ENCODE data around the gene NEAT1.
A peak's percentile ranks its signal among the peaks of the same experiment; 100 is the strongest.
"Not testable (repeated sequence)": the region's sequence is repeated elsewhere in the genome, so short reads cannot be mapped to it uniquely, and the experiment has no call there.

The NEAT1 gene

GRCh38 chr11:65411681-65412070 lies 10.9 kb upstream of the NEAT1 start:
- DNase-seq: no peak

DNA sequence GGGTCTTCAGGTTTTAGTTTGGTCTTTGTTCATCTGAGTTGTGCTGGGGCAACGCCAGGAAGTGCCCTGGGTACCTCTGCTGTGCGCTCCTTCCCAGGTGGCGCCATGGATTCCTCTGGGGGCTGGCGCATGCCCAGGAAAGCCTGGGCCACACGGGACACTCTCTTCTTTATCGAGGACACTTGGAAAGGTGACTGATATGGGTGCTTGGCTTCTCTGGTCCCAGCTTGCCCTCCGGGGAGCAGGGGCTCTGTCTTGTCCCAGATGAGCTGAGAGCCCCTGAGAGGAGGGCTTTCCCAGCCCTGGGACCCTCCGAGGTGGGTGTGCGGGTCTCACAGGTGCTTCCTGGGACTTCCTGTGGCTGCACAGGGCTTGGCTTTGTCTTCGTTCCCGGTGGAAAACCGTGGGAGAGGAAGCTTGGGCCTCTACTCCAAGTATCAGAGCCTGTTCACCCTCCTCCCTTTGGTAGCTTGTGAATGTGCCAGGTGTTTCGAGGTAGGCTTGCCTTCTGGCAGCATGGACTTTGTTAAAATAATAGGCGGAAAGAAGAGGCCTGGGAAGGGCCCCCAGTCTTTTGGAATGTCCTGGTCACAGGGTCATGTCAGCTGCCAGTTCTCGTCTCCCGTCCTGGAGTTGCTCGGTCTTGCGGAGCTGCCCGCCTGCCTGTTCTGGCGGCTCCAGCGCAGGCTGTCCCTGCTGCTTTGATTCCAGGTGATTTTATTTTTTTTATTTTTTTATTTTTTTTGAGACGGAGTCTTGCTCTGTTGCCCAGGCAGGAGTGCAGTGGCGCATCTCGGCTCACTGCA lies 10.1 kb upstream of the NEAT1 start:
- DNase-seq: no peak

DNA sequence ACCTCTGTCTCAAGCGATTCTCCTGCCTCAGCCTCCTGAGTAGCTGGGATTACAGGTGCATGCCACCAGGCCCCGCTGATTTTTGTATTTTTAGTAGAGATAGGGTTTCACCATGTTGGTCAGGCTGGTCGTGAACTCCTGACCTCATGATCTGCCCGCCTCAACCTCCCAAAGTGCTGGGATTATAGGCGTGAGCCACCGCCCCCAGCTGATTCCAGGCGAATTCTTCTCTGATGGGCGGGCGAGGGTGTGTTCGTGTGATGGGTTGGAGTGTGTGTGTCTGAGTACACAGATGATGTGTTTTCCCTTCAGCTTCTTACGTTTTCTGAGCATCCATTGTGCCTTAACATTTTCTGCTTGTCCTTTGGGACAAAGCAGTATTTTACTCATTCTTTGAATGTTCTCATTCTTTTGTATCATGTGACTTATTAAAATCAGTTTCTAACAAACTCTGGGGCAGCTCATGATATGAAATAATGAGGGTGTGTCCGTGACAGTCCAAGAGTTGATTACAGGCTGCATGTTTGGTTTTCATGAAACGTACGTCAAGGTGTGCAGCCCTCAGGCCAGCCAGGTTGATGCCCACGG lies 9.4 kb upstream of the NEAT1 start:
- not testable (repeated sequence) for DNase-seq

GRCh38 chr11:65414776-65415498 lies 7.7 kb upstream of the NEAT1 start:
- DNase-seq: no peak

- DNase-seq: no peak
Measured at GRCh38 chr11:65415499-65416340, 6.9 kb upstream of the NEAT1 start.

DNA sequence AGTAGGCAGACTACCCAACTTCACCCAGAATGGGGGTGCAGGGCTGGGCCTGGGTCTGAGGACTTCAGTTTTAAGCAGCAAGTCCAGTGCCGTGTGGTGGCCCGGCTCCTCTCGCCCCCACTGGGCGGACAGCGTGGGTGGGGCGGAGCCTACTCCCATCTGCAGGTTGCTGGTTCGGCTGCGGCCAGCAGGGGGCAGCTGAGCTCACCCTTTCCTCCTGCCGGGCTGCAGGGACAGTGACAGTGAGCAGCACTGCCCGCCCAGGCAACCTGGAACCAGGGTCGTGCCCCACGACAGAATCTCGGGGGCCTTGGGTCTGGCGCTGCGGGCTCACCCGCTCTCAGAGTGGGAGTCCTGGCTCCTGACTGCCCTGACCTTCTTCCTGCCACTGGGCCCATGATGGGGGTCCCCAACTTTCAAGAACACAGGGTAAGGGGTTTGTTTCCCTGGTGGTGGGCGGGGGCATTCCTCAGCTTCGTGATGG lies 6.2 kb upstream of the NEAT1 start:
- peak; percentile 93 for DNase-seq

DNA sequence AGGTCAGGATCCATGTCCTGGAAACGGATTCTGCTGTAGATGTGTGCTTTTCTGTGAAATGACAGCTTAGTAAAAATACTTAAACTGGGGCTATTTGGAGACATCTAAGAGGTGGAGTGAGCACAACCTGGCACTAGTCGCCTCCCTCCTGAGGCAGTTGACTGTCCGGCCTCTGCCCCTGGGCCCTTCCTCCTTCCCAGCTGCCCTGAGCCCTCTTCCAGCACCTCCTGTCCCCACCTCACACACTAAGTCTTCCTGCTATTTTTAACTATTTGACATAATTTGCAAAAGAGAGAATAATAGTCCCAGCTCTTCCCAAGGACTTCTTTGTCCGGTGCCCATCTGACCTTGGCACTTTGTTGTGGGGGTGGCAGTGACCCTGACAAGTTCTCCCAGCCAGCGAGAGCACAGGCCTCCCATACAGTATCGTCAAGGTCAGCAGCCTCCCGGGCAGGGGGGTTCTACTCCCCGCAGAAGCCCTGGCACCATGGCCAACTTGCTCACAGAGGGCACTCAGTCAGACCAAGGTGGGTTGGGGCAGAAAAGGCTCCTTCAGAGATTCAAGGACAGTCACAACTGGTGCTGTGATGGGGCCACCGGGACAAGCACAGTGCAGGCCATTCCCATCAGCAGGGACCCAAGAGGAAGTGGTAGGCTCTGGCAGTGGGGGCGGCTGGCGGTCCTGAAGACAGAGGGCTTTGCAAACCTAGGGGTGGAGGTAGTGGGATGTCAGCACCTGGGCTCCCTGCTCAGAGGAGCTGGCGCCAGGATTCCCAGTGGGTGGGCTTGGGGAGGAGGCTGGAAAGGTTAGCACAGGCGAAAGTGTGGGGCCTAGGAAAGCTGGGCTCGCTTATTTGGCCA lies 5.5 kb upstream of the NEAT1 start:
- DNase-seq: no peak

- peak; percentile 31 for DNase-seq
Measured at GRCh38 chr11:65417702-65418430, 4.7 kb upstream of the NEAT1 start.

DNA sequence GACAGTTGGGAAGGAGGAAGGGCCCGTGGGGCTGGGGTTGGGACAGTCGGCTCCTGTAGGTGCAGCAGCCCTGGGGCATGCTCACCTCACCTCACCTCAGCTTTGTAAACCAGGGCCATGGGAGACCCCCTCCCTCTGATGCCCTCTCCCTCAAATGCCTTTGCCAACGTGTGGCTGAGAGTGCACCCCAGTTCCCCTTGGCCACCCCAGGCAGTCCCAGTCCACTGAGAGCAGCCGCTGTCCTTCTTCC lies 4.2 kb upstream of the NEAT1 start:
- DNase-seq: no peak

GRCh38 chr11:65418681-65419459 lies 3.7 kb upstream of the NEAT1 start:
- peak; percentile 63 for DNase-seq

DNA sequence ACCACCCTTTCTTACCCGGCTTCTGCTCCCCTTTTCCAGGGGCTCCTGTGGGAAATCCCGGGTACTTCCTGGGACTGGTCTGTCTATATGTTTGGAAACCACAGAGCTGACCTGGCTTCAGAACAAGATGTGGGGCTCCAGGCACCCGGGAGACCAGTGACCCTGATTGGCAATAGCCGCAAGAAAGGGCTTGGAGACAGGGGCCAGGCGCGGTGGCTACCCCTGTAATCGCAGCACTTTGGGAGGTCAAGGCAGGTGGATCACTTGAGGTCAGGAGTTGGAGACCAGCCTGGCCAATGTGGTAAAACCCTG lies 3.2 kb upstream of the NEAT1 start:
- DNase-seq: no peak

DNA sequence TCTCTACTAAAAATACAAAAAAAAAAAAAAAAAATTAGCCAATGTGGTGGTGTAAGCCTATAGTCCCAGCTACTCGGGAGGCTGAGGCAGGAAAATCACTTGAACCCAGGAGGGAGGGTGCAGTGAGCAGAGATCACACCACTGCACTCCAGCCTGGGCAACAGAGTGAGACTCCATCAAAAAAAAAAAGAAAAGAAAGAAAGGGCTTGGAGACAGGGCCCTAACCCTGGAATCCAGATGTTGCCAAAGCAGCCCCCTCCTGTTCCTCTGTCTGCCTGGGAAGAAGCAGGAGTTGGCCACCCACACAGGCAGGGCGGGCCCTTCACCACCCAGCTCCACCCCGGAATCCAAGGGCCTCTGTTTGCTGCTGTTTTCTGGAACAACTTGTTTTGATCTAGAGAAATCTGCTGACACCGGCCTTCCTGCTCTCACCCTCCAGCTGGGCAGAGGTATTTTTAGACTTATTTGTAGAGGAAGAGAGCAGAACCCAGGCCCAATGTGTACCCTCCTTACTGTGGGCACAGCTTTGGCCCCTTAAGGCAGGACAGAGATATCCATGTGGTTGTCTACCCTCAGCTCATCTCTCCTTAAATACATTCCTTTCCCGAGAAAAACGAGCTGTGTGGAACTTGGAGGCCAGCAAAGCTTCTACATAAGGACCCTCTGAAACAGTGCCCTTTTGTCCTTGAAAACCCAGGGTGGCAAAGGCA lies 2.7 kb upstream of the NEAT1 start:
- DNase-seq: peak; percentile 51

- no peak for DNase-seq
Measured at GRCh38 chr11:65420506-65420905, 2.1 kb upstream of the NEAT1 start.

GRCh38 chr11:65420979-65421793 lies 1.4 kb upstream of the NEAT1 start:
- DNase-seq: peak; percentile 80

- DNase-seq: peak; percentile 93
Measured at GRCh38 chr11:65421794-65422632, 585 bp upstream of the NEAT1 start.

GRCh38 chr11:65423516-65424204 lies 1.1 kb downstream of the NEAT1 start:
- DNase-seq: peak; percentile 41

Measured in activated CD4-positive, alpha-beta T cell treated with anti-CD3 and anti-CD28 coated beads, Interleukin-2, amount 50 U/mL, for 1 hour (primary cell).